HAP-1 (cell line): ENCODE results near the gene AGAP1.
"Not testable (repeated sequence)": the region's sequence is repeated elsewhere in the genome, so short reads cannot be mapped to it uniquely, and the experiment has no call there.

Source experiments
- DNase-seq, 2 experiments: peaks; one replicate each; pipeline ENCODE4 v3.0.0-alpha.2; 2016 to 2020; ENCODE audit warnings: low spot score in 2 of 2
- H3K27me3 ChIP-seq: fragments of 250-450 bp; sonication (Bioruptor Pico); 2 replicates; pipeline ENCODE4 v1.5.1; 2020; ENCODE audit warnings: low read depth, mild to moderate bottlenecking, moderate library complexity
- H3K36me3 ChIP-seq: fragments of 250-450 bp; sonication (Bioruptor Pico); replicated peaks from 2 replicates; pipeline ENCODE4 v1.5.1; 2020; ENCODE audit warnings: mild to moderate bottlenecking
- H3K4me1 ChIP-seq: fragments of 250-450 bp; sonication (Bioruptor Pico); 2 replicates; pipeline ENCODE4 v1.5.1; 2020; ENCODE audit warnings: mild to moderate bottlenecking
- H3K4me3 ChIP-seq: fragments of 250-450 bp; sonication (Bioruptor Pico); 2 replicates; pipeline ENCODE4 v1.5.1; 2020; ENCODE audit warnings: mild to moderate bottlenecking, moderate library complexity
- H3K9me3 ChIP-seq: fragments of 250-450 bp; sonication (Bioruptor Pico); 2 replicates; pipeline ENCODE4 v1.5.1; 2020; ENCODE audit warnings: mild to moderate bottlenecking, moderate library complexity
- in situ Hi-C: fragments of 300-500 bp; cut with MboI; formaldehyde crosslinking; loops from 3 replicates; pipeline ENCODE4 v1.14.3; 2020; ENCODE audit warnings: low sequenced_read_pairs, inconsistent platforms, mixed read lengths

The AGAP1 gene

DNA sequence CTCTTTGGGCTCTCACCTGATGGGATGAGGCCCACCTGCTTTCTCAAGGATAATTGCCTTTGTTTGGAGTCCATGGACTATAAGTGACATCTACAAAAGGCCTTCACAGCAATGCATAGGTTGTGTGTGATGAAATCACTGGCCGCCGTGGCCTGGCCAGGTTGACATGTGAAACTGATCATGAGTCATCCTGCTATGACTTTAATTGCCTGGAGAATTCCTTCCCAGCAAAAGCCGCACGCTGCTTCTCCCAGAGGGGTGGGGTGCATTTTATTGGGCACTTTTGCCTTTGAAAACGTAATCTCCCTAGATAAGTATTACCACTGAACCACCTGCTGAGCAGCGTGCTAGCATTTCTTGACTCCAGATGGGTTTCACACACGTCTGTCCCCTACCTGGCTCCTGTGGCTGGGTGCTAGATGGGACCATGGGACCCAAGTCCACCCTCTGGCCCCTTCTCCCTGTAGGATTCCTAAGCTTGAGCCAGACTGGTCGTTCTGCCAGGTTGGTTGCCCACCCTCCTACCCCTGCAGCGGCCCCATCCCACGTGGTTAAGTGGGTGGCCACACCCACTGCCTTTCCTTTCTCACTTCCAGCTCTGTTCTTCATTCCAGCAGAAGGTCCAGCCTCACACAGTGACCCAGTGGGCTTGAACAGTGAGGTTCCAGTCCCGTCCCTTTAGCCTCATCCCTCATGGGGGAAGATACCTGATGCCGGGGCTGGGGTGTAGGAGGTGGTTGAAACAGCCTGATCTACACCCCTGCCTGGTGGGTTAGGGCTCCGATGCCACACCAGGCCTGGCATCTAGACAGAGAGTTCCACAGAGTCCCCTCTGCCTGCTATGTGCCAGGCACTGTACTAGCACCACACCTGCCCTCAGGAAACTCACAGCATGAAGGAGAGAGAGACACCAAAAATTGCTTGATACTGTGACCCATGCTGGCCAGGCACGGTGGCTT is 584.7 kb downstream of the AGAP1 start:
- H3K4me3 ChIP-seq, result no peak overlapping the region
- no peaks in the 10 kb centered on the region for H3K36me3 ChIP-seq
- in situ Hi-C loops, result no loop called here
- H3K4me1 ChIP-seq, result no peaks in the 10 kb centered on the region
- H3K27me3 ChIP-seq, result no peaks in the 10 kb centered on the region
- no peak for DNase-seq
- H3K9me3 ChIP-seq, result no peaks in the 10 kb centered on the region

- Histone ChIP-seq H3K9me3 (no peaks in the 10 kb centered on the region), H3K27me3 (no peaks in the 10 kb centered on the region), H3K4me1 (peaks cover 7% of the 10 kb centered on the region), H3K36me3 (no peaks in the 10 kb centered on the region), H3K4me3 (no peak overlapping the region)
- no peak for DNase-seq
- in situ Hi-C loops, result no loop called here
Observed at GRCh38 chr2:236080412-236080811, 586.6 kb downstream of the AGAP1 start.

- no peaks in the 10 kb centered on the region for H3K36me3 ChIP-seq
- H3K27me3 ChIP-seq, result no peaks in the 10 kb centered on the region
- H3K9me3 ChIP-seq, result no peaks in the 10 kb centered on the region
- in situ Hi-C loops, result no loop called here
- H3K4me1 ChIP-seq, result peaks cover 7% of the 10 kb centered on the region
- no peak for DNase-seq
- H3K4me3 ChIP-seq, result no peak overlapping the region
Observed at GRCh38 chr2:236081171-236081570, 587.3 kb downstream of the AGAP1 start.

DNA sequence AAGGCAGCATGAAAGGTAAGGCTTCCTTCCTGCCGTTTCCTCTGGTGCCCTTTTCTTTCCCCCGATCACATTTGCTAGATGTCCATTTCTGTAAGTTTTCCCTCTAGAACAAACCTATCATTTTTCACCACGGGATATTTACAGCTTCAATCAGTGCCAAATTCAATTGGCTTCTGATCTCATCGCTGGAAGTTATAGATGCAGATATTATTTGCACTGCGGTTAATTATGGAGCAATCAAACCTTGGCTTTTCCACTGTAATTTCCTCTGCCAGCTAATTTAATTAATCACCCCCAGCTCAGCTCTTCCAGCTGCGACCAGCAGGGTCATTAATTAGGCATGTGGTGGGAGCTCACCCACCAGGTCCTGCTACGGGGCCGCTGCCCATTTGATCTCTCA is 588.2 kb downstream of the AGAP1 start:
- Histone ChIP-seq H3K9me3 (no peaks in the 10 kb centered on the region), H3K4me3 (no peak overlapping the region), H3K27me3 (no peaks in the 10 kb centered on the region), H3K4me1 (peaks cover 7% of the 10 kb centered on the region), H3K36me3 (no peaks in the 10 kb centered on the region)
- DNase-seq, result no peak
- in situ Hi-C loops, result no loop called here

DNA sequence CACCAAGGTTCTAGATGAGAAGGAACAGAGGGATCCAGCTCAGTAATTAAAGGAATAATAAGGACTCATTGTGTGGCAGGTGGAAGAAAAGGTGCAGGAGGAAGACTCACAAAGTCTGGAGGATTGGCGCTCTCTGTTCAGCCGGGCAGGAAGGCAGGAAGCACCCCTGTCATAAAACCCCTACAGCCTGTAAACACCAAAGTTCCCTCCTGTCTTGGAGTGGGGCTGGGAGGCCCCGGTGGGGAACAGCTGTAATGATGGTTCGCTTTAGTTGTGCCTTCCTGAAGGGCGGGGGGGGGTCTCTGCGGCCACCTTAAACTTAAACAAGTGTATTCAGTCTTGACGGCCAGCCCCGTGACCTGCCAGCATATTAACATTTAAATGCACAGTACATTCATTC is 590.1 kb downstream of the AGAP1 start:
- Histone ChIP-seq H3K9me3 (no peaks in the 10 kb centered on the region), H3K27me3 (no peaks in the 10 kb centered on the region), H3K4me1 (peaks cover 7% of the 10 kb centered on the region), H3K4me3 (no peak overlapping the region), H3K36me3 (no peaks in the 10 kb centered on the region)
- in situ Hi-C loops, result no loop called here
- peak in 1 of 2 experiments; percentile 35 for DNase-seq

DNA sequence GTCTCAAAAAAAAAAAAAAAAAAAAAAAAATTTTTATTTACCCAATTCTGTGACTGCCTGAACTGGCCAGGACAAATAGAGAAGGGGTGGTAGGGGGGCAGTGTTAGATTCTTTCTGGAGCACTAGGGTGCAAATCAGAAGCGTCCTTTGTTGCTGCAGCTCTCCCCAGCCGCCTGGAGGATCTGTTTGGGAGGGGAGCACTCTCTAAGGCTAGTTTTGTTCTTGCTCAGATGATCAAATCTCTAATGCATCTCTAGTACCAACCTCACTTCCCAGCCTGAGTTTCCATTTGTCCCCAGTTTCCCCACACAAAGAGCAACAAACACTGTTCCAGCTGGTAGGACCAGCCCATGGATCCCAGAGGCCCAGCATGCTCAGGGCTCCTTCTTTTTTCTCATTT is 591.4 kb downstream of the AGAP1 start:
- H3K4me1 ChIP-seq, result peaks cover 7% of the 10 kb centered on the region

GRCh38 chr2:236085647-236086046 is 591.8 kb downstream of the AGAP1 start:
- H3K27me3 ChIP-seq, result no peaks in the 10 kb centered on the region
- H3K9me3 ChIP-seq, result no peaks in the 10 kb centered on the region
- no peak overlapping the region for H3K4me3 ChIP-seq
- in situ Hi-C loops, result no loop called here
- peaks cover 7% of the 10 kb centered on the region for H3K4me1 ChIP-seq
- no peaks in the 10 kb centered on the region for H3K36me3 ChIP-seq
- no peak for DNase-seq

More for the DNA sequence above, 591.4 kb downstream of the AGAP1 start:
- H3K27me3 ChIP-seq, result no peaks in the 10 kb centered on the region
- H3K36me3 ChIP-seq, result no peaks in the 10 kb centered on the region
- DNase-seq, result no peak
- no peaks in the 10 kb centered on the region for H3K9me3 ChIP-seq
- no peak overlapping the region for H3K4me3 ChIP-seq
- in situ Hi-C loops, result no loop called here

DNA sequence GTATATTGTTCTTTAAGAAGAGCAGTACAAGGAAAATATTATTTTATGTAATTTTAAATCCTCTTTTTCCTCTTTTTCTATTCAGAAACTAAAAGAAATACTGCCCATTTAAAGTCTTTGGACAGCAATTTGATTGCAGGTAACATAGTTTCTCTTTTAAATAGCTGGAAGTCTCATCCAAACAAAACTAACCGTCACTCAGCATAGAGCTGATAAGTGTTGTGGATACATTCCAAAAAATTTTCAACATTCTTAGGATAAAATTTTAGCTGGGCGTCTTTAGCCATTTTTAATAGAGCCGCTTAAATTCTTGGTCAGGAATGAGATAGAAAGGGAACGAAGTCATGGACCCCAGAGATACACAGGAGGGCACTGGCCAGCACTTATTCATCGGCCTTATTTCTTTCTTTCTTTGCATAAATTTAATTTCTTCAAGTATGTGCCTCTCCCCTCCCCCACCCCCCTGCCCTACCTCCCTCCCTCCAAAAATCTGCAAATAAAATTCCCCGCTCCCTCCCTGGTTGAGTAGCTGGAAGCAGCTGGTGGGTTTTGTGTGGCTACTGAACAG is 592.6 kb downstream of the AGAP1 start:
- no peak overlapping the region for H3K4me3 ChIP-seq
- no peak for DNase-seq
- in situ Hi-C loops, result no loop called here
- H3K36me3 ChIP-seq, result no peaks in the 10 kb centered on the region
- H3K4me1 ChIP-seq, result peaks cover 7% of the 10 kb centered on the region
- H3K9me3 ChIP-seq, result no peaks in the 10 kb centered on the region
- H3K27me3 ChIP-seq, result no peaks in the 10 kb centered on the region

DNA sequence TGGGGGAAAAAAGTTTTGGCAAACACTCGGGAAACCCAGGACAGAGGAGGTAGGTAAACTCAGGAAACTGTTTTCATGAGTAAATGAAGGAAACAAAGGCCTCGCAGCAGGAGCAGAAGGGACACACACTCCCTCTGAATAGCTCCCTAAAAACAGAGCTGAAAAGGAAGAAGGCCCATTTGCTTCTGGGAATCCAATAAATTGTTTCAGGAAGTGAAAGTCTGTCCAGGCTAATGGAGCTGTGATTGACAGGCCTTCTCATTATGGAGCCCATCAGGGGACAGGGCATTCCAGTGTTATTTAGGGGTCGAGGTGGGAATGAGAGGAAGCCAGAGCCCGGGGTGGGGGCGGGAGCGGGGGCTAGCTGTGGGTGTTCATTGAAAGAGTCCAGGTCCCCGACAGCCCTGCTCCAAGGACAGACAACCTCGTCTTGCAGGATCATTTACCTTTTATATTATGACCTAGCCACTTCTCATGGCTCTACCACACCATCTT is 593.2 kb downstream of the AGAP1 start:
- DNase-seq, result no peak
- Histone ChIP-seq H3K4me1 (peaks cover 7% of the 10 kb centered on the region), H3K36me3 (no peaks in the 10 kb centered on the region), H3K4me3 (no peak overlapping the region), H3K9me3 (no peaks in the 10 kb centered on the region), H3K27me3 (no peaks in the 10 kb centered on the region)
- in situ Hi-C loops, result no loop called here

GRCh38 chr2:236088368-236089057 is 594.7 kb downstream of the AGAP1 start:
- no peaks in the 10 kb centered on the region for H3K36me3 ChIP-seq
- no peak overlapping the region for H3K4me3 ChIP-seq
- in situ Hi-C loops, result no loop called here
- H3K27me3 ChIP-seq, result no peaks in the 10 kb centered on the region
- DNase-seq, result no peak
- no peaks in the 10 kb centered on the region for H3K9me3 ChIP-seq
- H3K4me1 ChIP-seq, result peaks cover 7% of the 10 kb centered on the region

- H3K36me3 ChIP-seq, result no peaks in the 10 kb centered on the region
- H3K27me3 ChIP-seq, result no peaks in the 10 kb centered on the region
- no peaks in the 10 kb centered on the region for H3K4me1 ChIP-seq
- no peak overlapping the region for H3K4me3 ChIP-seq
- no peaks in the 10 kb centered on the region for H3K9me3 ChIP-seq
- in situ Hi-C loops, result no loop called here
- DNase-seq, result no peak
Observed at GRCh38 chr2:236089271-236090026, 595.6 kb downstream of the AGAP1 start.

- Histone ChIP-seq H3K36me3 (no peaks in the 10 kb centered on the region), H3K4me3 (no peak overlapping the region), H3K9me3 (no peaks in the 10 kb centered on the region), H3K27me3 (no peaks in the 10 kb centered on the region), H3K4me1 (no peaks in the 10 kb centered on the region)
- no peak for DNase-seq
- in situ Hi-C loops, result no loop called here
Observed at GRCh38 chr2:236090027-236090382, 596.2 kb downstream of the AGAP1 start.

GRCh38 chr2:236090826-236091225 is 597.0 kb downstream of the AGAP1 start:
- in situ Hi-C loops, DNase-seq, H3K4me3 ChIP-seq, H3K36me3 ChIP-seq, H3K4me1 ChIP-seq, H3K9me3 ChIP-seq, H3K27me3 ChIP-seq: not testable (repeated sequence)
